ENCODE measurements around the gene ITGA5.

Gene ITGA5

GRCh38 chr12:54447917-54448316 is 28.9 kb upstream of the ITGA5 start:
- TF ChIP-seq POLR2AphosphoS5 (IDR thresholded peaks at IDR 0.05; ENCODE audit: low read depth, low read length), result no peak
- no peak for TF ChIP-seq TAF1 (IDR thresholded peaks at IDR 0.05; ENCODE audit: low read depth, low read length)
- no peak for TF ChIP-seq SPI1 (IDR thresholded peaks at IDR 0.05; ENCODE audit: low read depth, low read length)
- TF ChIP-seq PAX5 (IDR thresholded peaks at IDR 0.05; ENCODE audit: insufficient read depth, low read length, severe bottlenecking), result no peak
- TF ChIP-seq POU2F2 (IDR thresholded peaks at IDR 0.05; ENCODE audit: low read depth, low read length), result no peak
- no peak for TF ChIP-seq POLR2A (IDR thresholded peaks at IDR 0.05; ENCODE audit: low read depth, low read length)
- DNase-seq (ENCODE audit: insufficient read length, low spot score) (no peak), FAIRE-seq (no peak)

GRCh38 chr12:54444206-54444605 is 25.1 kb upstream of the ITGA5 start:
- no peak for FAIRE-seq
- TF ChIP-seq TAF1 (IDR thresholded peaks at IDR 0.05; ENCODE audit: low read depth, low read length) (no peak), PAX5 (IDR thresholded peaks at IDR 0.05; ENCODE audit: insufficient read depth, low read length, severe bottlenecking) (no peak), SPI1 (IDR thresholded peaks at IDR 0.05; ENCODE audit: low read depth, low read length) (no peak), POU2F2 (IDR thresholded peaks at IDR 0.05; ENCODE audit: low read depth, low read length) (no peak), POLR2AphosphoS5 (IDR thresholded peaks at IDR 0.05; ENCODE audit: low read depth, low read length) (no peak), POLR2A (IDR thresholded peaks at IDR 0.05; ENCODE audit: low read depth, low read length) (no peak)
- DNase-seq (ENCODE audit: insufficient read length, low spot score), result no peak

DNA sequence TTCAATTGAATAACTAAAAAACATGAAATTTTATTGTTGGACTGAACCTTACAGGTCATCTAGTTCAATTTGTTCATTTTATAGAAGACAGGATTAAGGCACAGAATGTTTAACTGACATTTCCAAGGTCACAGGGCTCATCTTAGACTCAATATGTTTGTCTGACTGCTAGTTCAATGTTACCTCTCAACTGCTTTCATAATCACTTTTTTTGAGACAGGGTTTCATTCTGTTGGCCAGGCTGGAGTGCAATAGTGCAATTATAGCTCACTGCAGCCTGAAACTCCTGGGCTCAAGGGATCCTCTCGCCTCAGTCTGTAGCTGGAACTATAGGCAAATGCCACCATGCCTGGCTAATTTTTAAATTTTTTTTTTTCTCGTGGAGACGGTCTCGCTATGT is 24.4 kb upstream of the ITGA5 start:
- FAIRE-seq (no peak), DNase-seq (ENCODE audit: insufficient read length, low spot score) (no peak)
- TF ChIP-seq POU2F2 (IDR thresholded peaks at IDR 0.05; ENCODE audit: low read depth, low read length), result no peak

DNA sequence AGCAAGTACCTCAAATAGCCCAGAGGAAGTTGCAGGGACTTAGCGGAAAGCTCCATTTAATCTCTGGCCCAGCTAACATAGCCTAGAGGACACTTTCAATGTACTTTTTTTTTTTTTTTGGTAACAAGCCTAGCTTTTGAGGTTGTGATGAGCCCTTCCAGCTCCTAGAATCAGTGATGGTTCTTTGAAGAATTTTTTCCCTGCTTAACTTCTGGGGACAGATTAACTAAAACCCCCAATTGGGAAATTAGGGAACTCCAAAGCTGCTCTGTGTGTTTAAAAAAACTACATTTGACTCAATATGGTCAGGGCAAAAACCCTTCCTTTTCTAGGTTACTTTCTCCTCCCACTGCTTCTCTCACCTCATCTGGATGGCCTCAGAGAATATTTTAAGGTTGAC is 23.9 kb upstream of the ITGA5 start:
- FAIRE-seq, result no peak
- TF ChIP-seq SPI1 (IDR thresholded peaks at IDR 0.05; ENCODE audit: low read depth, low read length) (0 out of 2 replicates have a peak, but pooled peaks have one; percentile 10), POLR2A (IDR thresholded peaks at IDR 0.05; ENCODE audit: low read depth, low read length) (no peak)
- DNase-seq (ENCODE audit: insufficient read length, low spot score), result no peak

DNA sequence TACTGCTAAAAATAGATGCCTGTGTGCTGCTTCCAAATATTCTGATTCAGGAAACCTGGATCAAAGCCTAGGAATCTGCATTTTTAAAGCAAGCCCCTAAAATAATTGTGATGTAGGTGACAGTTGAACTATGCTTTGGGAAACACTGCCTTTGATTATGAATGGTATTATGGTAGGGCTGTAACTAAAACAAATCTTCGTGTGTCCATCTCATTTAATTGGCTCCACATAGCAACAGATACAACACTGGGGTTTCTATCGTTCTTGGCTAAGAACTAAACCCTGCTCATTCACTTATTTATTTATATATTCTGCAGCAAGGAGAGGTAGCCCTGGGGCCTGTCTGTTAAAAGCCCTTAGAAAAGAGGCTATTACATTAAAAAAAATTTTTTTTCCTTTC is 23.0 kb upstream of the ITGA5 start:
- FAIRE-seq (no peak), DNase-seq (ENCODE audit: insufficient read length, low spot score) (no peak)
- TF ChIP-seq POLR2AphosphoS5 (IDR thresholded peaks at IDR 0.05; ENCODE audit: low read depth, low read length) (no peak), POU2F2 (IDR thresholded peaks at IDR 0.05; ENCODE audit: low read depth, low read length) (no peak), TAF1 (IDR thresholded peaks at IDR 0.05; ENCODE audit: low read depth, low read length) (no peak), SPI1 (IDR thresholded peaks at IDR 0.05; ENCODE audit: low read depth, low read length) (no peak), POLR2A (IDR thresholded peaks at IDR 0.05; ENCODE audit: low read depth, low read length) (no peak), PAX5 (IDR thresholded peaks at IDR 0.05; ENCODE audit: insufficient read depth, low read length, severe bottlenecking) (no peak)

GRCh38 chr12:54439521-54440255 is 20.6 kb upstream of the ITGA5 start:
- peak; percentile 78 for FAIRE-seq

GRCh38 chr12:54439096-54439495 is 20.0 kb upstream of the ITGA5 start:
- FAIRE-seq (no peak), DNase-seq (ENCODE audit: insufficient read length, low spot score) (no peak)
- TF ChIP-seq SPI1 (IDR thresholded peaks at IDR 0.05; ENCODE audit: low read depth, low read length) (no peak), POLR2A (IDR thresholded peaks at IDR 0.05; ENCODE audit: low read depth, low read length) (no peak), POU2F2 (IDR thresholded peaks at IDR 0.05; ENCODE audit: low read depth, low read length) (no peak), TAF1 (IDR thresholded peaks at IDR 0.05; ENCODE audit: low read depth, low read length) (no peak)

More at GRCh38 chr12:54439521-54440255, 20.6 kb upstream of the ITGA5 start:
- DNase-seq (ENCODE audit: insufficient read length, low spot score), result no peak
- TF ChIP-seq POLR2AphosphoS5 (IDR thresholded peaks at IDR 0.05; ENCODE audit: low read depth, low read length), result no peak
- no peak for TF ChIP-seq POLR2A (IDR thresholded peaks at IDR 0.05; ENCODE audit: low read depth, low read length)
- no peak for TF ChIP-seq PAX5 (IDR thresholded peaks at IDR 0.05; ENCODE audit: insufficient read depth, low read length, severe bottlenecking)
- TF ChIP-seq SPI1 (IDR thresholded peaks at IDR 0.05; ENCODE audit: low read depth, low read length), result no peak
- TF ChIP-seq POU2F2 (IDR thresholded peaks at IDR 0.05; ENCODE audit: low read depth, low read length), result no peak
- TF ChIP-seq TAF1 (IDR thresholded peaks at IDR 0.05; ENCODE audit: low read depth, low read length), result no peak

GRCh38 chr12:54438517-54438916 is 19.5 kb upstream of the ITGA5 start:
- no peak for DNase-seq (ENCODE audit: insufficient read length, low spot score)
- TF ChIP-seq SPI1 (IDR thresholded peaks at IDR 0.05; ENCODE audit: low read depth, low read length), result no peak
- TF ChIP-seq POLR2AphosphoS5 (IDR thresholded peaks at IDR 0.05; ENCODE audit: low read depth, low read length), result no peak
- no peak for TF ChIP-seq PAX5 (IDR thresholded peaks at IDR 0.05; ENCODE audit: insufficient read depth, low read length, severe bottlenecking)
- no peak for TF ChIP-seq POLR2A (IDR thresholded peaks at IDR 0.05; ENCODE audit: low read depth, low read length)
- no peak for TF ChIP-seq TAF1 (IDR thresholded peaks at IDR 0.05; ENCODE audit: low read depth, low read length)
- TF ChIP-seq POU2F2 (IDR thresholded peaks at IDR 0.05; ENCODE audit: low read depth, low read length), result no peak
- peak; percentile 9 for FAIRE-seq

- no peak for TF ChIP-seq PAX5 (IDR thresholded peaks at IDR 0.05; ENCODE audit: insufficient read depth, low read length, severe bottlenecking)
- no peak for TF ChIP-seq POU2F2 (IDR thresholded peaks at IDR 0.05; ENCODE audit: low read depth, low read length)
- no peak for TF ChIP-seq POLR2AphosphoS5 (IDR thresholded peaks at IDR 0.05; ENCODE audit: low read depth, low read length)
- FAIRE-seq (no peak), DNase-seq (ENCODE audit: insufficient read length, low spot score) (no peak)
Measured at GRCh38 chr12:54437697-54438096, 18.6 kb upstream of the ITGA5 start.

DNA sequence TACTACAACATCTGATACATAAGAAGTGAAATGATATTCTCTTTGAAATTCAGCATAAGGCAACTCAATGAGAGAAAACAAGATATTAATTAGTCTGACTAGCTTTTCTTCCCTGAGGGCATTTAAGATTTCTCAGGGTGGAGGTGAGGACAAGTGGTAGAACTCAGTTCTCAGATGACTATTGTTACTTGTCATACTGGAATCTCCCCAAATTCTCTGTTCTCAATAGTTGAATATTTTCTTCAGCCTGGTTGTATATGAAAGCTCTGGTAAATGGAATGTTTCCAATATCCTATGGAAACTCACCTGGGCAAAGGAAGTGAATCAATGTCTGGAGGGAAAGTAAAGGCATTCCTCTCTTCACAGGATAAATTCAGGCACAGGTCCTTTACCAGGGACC is 18.2 kb upstream of the ITGA5 start:
- DNase-seq (ENCODE audit: insufficient read length, low spot score), result no peak
- no peak for TF ChIP-seq PAX5 (IDR thresholded peaks at IDR 0.05; ENCODE audit: insufficient read depth, low read length, severe bottlenecking)
- TF ChIP-seq POU2F2 (IDR thresholded peaks at IDR 0.05; ENCODE audit: low read depth, low read length), result no peak
- no peak for TF ChIP-seq POLR2AphosphoS5 (IDR thresholded peaks at IDR 0.05; ENCODE audit: low read depth, low read length)
- no peak for TF ChIP-seq SPI1 (IDR thresholded peaks at IDR 0.05; ENCODE audit: low read depth, low read length)
- TF ChIP-seq POLR2A (IDR thresholded peaks at IDR 0.05; ENCODE audit: low read depth, low read length), result no peak
- TF ChIP-seq TAF1 (IDR thresholded peaks at IDR 0.05; ENCODE audit: low read depth, low read length), result no peak
- FAIRE-seq, result no peak

Measured in GM12891 (cell line).